HG03066 (cell line): Measurements from ENCODE around the gene ZBTB24.

ENCODE experiments used
- ATAC-seq: cut with Tn5 transposase; IDR thresholded peaks from one replicate; pipeline ENCODE4 v1.9.1; 2021; ENCODE audit warnings: low read depth; ENCODE audit not compliant: unreplicated experiment

Gene ZBTB24

DNA sequence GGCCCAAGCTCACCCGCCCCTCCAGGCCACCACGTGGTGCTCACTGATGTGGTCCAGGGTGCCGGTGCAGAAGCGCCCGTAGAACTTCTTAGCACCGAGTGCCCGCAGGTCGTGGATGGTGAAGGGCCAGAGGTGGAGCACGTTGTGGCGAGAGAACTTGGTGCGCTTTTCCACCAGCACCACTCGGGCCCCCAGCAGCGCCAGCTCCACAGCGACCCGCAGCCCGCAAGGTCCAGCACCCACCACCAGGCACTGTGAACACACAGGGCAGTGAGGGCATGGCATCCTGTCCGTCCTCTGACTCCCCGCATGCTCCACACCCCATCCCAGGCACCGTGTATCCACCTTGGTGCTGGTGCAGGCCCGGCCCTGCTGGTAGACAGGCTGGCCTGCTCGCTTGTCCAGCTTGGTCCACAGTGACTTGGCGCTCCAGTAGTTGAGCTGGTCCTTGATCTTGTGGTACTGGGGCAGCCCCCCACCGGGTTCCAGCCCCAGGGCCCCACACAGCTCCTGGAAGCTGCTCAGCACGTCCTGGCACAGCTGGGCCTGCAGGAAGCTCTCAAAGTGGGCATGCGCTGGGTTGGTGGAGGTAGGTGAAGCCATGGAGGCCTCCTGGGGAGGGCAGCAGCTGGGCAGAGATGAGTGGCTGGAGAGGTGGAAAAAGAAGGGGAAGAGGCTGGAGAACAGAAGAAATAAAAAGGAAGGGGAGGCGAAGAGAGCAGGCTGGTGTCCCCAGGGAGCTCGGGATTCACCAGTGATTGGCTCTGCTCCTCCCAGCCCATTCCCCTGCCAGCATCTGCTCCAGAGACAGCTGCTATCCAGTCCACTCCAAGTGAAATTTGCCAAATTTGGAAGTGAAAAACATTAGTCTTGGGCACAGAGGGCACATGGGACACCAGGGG is 29.2 kb downstream of the ZBTB24 start:
- no peak for ATAC-seq

DNA sequence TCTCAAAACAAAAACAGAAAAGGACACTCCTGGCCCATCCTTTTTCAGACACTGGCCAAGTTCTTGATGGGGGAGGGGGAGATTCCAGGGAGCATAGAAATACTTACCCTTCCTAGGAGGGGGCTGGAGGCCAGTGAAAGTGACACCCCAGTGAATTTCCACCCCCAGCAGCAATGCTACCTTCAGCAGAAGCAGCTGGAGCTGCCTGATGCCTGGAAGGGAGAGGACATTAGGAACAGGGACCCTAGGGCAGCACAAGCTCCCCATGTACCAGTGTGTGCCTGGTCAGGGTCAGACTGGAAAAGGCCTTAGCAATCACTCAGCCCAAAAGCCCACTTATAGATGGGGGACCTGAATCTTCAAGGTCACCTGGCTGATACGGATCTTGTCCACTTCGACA is 29.9 kb downstream of the ZBTB24 start:
- ATAC-seq, result no peak

DNA sequence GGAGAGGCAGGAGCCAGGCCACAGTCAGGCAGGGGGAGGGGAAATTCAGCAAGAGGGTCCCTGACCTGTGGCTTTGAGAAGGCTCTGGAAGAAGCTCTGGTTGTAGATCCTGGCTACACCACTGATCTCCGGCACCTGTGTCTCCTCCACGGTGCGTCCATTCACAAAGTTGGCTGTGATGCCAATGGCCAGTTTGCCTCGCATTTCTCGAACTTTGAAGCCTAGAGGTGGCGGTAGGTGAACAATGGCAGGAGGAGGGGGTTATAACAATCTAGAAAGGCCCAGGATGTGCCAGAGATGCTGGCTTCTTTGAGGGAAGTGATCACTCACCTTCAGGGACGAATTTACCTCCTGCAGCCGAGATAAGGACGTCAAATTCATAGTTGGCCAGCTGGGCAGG is 30.8 kb downstream of the ZBTB24 start:
- ATAC-seq, result no peak

DNA sequence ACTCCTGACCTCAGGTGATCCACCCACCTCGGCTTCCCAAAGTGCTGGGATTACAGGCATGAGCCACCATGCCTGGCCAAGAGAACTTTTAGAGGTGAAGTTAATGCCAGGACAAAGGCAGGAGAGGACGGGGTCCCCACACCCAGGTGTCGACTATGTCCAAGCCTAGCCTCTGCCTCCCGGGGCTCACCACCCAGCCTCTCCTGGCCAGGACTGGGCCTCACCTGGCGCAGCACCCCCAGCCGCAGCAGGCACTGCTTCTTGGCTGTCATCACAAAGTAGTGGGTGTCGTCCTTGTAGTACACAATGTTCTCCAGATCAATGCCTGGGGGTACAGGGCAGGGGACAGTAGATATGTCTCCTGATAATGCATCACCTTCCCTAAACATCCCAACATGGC is 31.6 kb downstream of the ZBTB24 start:
- no peak for ATAC-seq

DNA sequence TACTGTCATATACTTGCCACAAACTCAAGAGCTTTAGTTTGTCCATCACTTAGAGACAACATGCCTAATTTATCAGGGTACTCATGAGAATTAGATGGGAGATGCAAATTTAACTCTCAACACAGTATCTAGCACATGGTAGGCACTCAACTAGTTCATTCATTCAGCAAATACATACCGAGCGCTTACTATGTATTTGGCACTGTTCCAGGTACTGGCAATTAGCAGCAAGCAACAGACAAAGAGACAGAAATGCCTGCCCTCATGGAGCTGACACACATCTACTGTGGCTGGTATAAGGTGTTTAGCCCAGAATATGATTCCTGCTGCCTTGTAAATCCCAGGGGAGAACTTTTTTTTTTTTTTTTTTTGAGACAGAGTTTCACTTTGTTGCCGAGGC is 32.2 kb downstream of the ZBTB24 start:
- no peak for ATAC-seq

DNA sequence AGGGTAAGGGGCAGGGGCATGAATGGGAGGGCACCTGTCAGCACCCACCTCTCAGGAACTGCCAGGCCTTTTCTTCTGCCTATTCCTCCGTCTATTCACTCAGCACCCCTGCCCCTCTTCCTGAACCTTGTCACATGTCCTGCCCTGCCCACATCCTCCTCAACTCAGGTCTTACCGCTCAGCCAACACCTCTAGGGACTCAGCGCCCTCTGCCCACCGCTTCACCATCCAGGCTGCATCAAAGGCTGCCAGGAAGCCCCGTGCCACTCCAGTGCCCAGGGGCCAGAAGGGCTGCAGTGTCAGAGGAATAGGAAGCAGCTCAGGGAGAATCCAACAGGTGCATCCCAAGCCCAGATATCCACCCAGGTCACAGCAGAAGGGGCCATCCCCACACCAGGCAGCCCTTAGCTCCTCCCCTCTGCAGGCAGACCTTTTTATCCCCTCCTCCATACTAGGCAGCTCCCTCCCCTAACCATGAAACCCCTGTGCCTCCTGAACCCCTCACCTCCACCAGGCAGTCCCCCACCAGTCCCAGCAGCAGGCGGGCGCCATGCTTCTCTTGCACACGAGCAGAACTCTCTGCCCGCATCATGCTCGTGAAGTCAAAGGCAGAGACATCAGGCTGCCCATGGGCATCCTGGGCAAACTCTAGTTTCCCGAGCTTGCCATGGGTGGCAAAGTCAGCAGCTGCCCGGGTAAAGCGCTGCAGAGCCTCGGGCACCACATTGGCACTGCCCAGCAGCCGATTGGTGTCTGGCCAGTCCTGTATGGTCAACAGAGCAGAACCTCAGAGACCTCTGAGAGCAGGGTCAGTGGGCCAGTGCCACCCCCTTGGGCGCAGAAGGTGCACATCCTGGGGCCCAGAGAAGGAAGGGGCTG is 33.0 kb downstream of the ZBTB24 start:
- ATAC-seq, result no peak

DNA sequence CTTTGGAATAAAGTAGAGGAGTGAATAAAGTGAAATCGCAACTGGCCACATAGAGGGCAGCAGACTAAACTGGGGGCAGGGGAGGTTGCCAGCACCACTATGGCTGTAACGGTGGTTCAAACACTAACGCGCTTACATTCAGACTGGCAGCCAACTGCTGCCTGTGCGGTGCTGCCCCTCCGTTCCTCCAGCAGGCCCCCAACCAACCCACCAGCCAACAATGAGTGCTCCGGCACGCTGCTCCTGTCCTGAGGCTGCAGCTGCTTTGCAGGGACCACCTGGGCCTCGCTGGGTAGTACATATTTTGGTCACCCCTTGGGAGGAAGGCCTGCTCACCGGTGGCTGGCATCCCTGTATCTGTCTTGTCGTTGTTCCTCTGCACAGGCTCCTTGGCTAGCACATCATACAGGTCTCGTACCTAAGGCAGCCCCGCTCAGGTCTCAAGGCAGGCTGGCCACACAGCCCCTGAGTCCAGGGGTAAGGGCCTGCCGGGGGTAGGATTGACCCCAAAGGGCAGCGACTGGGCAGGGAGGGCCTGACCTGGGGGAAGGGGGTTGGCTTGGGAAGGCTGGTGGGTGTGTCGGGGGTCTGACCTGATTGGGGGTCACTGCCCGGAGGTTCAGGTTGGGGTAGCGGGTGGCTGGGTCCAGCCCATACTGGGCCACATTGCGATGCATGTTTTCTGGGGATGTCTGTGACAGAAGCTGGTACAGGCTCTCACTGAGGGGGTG is 33.8 kb downstream of the ZBTB24 start:
- ATAC-seq, result no peak

DNA sequence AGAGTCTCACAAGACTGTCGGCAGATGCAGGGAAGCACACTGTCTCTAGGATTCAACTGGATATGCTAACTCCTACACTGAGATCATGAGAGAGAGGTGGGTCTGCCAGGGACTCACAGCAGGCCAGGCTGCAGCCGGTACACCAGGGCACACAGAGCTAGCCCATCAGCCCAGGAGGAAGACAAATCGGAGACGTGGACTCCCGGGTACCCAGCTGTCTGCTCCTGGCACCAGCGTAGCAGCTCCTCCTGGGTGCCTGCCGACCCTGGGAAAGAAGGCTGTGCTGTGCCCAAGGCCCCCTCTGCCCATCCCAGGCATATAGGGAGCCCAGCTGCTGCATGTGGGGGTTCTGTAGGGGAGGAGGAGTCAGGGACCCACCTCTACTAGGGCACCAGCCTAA is 34.4 kb downstream of the ZBTB24 start:
- no peak for ATAC-seq

DNA sequence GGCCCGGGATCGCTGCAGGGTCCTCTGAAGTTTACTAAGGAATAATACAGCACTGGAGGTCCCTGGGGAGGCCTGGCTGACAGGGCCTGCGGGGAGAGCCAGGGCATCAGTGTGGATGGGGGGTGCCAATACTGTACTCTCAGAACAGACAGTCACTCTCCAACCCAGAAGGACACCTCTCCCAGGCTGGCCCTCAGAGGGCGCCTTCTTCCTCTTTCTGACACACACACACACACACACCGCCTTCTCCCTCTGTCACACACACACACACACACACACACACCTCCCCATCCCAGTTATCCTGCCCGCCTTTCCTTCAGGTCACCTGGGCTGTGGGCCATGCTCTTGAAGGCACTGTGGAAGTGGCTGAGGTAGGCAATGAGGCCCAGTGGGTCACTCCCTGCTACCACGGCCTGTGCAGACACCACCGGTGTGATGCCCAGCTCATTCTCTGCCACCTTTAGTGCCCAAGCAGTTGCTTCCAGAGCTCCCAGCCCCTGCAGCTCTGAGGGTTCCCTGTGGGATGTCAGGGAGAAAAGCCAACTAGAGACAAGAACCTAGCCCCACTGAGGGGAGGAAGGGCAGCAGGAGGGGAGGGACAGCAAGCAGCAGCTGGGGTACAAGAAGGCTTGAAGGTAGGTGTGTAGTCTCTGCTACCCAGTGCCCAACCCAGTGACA is 35.0 kb downstream of the ZBTB24 start:
- ATAC-seq, result no peak

DNA sequence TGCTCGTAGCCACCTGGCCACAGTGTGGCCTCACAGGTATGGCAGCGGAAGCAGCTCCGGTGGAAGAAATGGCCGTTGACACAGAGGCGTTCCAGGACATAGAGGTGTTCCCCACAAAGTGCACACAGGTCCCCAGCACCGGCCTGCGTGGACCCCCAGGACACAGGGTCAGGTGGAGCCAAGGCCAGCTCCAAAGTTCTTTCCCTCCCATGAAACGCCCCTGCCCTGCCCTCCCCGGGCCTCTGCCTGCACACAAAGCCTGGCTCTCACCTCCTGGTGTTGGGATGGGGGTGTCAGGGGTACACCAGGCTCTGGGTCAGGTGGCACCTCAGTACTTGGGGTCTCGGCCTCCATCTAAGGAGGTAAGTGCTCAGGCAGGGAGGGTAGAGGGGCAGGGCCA is 35.9 kb downstream of the ZBTB24 start:
- no peak for ATAC-seq

DNA sequence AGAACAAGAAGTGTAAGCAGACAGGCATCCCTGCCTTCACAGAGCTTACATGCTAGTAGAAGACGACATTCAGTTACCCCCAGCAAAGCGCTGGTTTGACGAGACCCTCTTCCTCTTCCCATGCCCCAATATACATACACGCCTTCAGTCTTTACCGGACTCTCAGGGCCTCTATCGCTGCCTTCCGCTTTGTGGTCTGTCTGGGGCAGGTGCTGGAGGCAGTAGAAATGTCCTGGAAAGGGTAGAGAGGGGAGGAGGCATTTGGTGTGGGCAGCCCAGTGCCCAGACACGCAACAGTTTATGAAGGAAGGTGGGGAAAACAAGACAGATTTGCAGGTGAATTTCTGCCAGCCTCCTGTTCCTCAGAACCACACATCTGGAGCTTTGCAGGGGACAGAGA is 36.5 kb downstream of the ZBTB24 start:
- no peak for ATAC-seq

DNA sequence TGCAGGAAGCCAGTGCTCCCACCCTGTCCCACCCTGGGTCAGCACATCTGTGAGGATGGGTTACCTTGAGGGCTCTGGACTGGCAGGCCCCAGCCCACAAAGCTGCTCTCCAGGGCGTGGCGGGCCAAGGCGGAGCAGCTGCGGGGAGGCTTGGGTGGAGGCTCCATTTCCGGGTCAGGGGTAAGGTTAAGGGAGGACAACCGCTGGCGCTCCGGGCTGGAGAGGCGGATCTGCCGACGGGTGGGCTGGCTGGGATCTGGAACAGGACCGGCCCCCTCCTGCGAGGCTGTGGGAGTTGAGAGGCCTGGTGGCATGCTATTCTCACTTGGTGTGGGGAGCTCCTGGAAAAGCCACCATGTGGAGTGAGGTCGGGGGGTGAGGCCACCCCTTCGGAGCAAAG is 36.9 kb downstream of the ZBTB24 start:
- ATAC-seq, result no peak

DNA sequence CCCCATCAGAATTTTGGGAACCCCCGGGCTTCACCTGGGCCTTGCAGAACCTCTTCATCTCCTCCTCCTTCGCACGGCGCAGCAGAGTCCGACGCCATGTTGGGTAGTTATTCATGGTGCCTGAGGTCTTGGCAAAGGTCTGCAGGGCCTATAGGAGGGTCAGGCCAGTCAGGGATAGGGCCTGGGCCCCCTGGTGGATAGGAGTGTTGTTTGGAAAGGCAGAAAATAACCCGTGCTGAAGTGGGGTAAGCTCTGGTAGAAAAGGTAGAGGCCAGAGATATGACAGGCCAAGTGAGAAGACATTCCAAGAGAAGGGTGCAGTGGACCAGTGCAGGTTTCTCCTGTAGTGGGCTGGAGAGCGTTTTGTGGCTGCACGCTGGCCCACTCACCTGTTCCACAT is 37.6 kb downstream of the ZBTB24 start:
- ATAC-seq, result no peak

DNA sequence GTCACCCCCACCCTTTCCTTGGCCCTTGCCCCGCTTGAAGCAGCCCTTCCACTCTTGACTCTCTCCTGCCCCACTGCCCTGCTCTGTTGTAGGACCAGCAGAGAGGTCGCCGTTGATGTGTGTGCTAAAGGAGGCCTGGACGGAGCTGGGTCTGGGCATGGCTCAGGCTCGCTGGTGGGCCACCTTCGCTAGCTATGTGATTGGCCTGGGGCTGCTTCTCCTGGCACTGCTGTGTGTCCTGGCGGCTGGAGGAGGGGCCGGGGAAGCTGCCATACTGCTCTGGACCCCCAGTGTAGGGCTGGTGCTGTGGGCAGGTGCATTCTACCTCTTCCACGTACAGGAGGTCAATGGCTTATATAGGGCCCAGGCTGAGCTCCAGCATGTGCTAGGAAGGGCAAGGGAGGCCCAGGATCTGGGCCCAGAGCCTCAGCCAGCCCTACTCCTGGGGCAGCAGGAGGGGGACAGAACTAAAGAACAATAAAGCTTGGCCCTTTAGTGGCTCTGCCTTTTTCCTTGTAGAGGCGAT is 39.5 kb downstream of the ZBTB24 start:
- no peak for ATAC-seq

DNA sequence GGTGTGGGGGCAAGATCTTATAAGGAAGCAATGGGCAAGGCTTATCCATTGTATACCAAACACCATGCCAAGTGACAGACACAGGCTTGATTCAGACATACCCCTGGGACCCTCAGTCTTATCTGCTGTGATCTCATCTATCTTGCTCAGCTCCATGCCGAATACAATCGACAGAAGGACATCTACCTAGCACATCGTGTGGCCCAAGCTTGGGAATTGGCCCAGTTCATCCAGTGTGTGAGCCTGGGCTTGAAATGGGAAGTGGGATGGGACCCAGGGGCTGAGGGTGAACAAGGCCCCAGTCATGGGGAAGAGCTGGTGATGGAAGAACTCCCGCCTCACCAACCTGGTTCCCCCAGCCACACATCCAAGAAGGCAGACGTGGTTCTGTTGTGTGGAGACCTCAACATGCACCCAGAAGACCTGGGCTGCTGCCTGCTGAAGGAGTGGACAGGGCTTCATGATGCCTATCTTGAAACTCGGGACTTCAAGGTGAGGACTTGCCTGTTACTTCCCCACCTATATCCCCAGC is 40.6 kb downstream of the ZBTB24 start:
- ATAC-seq, result no peak

DNA sequence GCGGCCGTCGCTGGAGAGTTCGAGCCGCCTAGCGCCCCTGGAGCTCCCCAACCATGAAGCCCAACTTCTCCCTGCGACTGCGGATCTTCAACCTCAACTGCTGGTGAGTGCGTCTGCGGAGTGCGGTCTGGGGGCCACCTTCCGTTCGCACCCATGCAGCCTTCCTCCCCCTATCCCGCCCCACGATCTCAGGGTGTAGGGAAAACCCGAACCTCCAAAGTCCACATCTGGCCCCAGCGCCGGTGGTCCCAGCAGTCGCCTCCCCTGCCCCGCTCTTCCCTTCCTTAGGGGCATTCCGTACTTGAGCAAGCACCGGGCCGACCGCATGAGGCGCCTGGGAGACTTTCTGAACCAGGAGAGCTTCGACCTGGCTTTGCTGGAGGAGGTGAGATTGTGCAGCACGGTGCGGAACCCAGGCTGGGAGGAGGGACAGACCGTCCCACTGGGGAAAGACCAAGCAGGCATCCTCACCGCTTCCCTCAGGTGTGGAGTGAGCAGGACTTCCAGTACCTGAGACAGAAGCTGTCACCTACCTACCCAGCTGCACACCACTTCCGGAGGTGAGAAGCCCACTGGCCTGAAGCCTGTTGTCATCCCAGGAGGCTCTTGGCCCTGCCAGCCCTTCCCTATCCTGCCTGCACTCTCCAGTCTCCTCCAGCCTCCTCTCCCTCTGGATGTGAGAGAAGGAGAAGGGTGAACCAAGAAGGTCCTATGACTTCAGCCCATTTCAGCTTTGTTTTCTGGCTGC is 41.8 kb downstream of the ZBTB24 start:
- ATAC-seq, result peak; percentile 23

DNA sequence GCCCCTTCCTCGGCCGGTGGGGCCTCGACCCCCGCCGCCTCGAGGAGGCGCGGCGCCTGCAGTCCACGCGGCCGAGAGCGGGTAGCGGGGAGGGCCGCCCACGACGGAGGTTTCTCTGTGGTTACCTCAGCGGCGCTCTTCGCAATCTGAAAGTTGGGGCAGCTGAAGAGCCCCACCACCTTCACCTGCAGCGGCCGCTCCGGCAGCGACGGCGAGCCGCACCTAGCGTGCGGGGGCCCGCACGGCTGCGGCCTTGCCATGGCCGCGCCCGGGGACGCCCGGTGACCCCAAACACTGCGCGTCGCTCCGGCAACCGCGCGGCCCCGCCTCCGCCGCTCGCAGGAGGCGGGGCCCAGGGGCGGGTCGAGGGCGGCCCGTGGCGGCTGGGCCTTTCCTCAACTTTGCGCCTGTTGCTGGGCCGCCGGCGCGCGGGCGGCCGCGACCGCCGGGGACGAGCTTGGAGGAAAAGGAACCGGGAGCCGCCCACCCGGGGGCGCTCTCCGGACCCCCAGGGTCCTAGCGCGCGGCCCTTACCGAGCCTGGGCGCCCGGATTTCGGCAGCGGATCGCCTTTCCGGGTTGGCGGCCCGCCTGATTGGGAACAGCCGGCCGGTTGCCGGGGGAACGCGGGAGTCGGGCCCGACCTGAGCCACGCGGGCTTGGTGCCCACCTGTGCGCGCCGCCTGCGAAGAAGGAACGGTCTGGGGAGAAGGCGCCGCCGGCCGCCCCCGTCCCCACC is 42.5 kb downstream of the ZBTB24 start, which contains the start of the genes PPIL6 and SMPD2:
PPIL6 (minus strand) TSS at position 298 of the 738 bp plus-strand sequence; CDS start at position 260, 38 bp downstream.
SMPD2 (plus strand) TSS at position 394 of the 738 bp plus-strand sequence. CDS start 398 bp downstream, outside the sequence.
- peak; percentile 84 for ATAC-seq

DNA sequence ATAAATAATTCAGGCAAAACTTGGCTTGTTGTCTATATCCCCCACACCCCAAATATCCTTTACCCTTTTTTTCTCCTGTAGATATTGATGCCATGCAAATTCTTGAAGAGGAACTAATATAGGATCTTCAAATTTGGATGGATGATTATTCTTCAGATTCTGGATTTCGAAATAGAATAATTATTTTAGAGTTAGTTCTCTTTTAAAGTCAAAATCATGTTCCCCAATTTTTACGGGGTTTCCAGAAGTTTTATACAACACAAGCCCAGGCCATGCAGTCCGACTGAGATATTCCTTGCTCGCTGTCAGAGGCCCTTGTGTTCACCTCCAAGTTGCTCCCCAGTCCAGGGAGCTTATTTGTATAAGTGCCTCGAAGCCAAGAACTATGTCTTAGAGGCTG is 47.0 kb downstream of the ZBTB24 start:
- ATAC-seq, result no peak
